Measurements from ENCODE around the gene ARHGAP31.
A peak's percentile ranks its signal among the peaks of the same experiment; 100 is the strongest.
"Not testable (repeated sequence)": the region's sequence is repeated elsewhere in the genome, so short reads cannot be mapped to it uniquely, and the experiment has no call there.

The ARHGAP31 gene, protein sequence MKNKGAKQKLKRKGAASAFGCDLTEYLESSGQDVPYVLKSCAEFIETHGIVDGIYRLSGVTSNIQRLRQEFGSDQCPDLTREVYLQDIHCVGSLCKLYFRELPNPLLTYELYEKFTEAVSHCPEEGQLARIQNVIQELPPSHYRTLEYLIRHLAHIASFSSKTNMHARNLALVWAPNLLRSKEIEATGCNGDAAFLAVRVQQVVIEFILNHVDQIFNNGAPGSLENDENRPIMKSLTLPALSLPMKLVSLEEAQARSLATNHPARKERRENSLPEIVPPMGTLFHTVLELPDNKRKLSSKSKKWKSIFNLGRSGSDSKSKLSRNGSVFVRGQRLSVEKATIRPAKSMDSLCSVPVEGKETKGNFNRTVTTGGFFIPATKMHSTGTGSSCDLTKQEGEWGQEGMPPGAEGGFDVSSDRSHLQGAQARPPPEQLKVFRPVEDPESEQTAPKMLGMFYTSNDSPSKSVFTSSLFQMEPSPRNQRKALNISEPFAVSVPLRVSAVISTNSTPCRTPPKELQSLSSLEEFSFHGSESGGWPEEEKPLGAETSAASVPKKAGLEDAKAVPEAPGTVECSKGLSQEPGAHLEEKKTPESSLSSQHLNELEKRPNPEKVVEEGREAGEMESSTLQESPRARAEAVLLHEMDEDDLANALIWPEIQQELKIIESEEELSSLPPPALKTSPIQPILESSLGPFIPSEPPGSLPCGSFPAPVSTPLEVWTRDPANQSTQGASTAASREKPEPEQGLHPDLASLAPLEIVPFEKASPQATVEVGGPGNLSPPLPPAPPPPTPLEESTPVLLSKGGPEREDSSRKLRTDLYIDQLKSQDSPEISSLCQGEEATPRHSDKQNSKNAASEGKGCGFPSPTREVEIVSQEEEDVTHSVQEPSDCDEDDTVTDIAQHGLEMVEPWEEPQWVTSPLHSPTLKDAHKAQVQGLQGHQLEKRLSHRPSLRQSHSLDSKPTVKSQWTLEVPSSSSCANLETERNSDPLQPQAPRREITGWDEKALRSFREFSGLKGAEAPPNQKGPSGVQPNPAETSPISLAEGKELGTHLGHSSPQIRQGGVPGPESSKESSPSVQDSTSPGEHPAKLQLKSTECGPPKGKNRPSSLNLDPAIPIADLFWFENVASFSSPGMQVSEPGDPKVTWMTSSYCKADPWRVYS (N-terminal part only)

DNA sequence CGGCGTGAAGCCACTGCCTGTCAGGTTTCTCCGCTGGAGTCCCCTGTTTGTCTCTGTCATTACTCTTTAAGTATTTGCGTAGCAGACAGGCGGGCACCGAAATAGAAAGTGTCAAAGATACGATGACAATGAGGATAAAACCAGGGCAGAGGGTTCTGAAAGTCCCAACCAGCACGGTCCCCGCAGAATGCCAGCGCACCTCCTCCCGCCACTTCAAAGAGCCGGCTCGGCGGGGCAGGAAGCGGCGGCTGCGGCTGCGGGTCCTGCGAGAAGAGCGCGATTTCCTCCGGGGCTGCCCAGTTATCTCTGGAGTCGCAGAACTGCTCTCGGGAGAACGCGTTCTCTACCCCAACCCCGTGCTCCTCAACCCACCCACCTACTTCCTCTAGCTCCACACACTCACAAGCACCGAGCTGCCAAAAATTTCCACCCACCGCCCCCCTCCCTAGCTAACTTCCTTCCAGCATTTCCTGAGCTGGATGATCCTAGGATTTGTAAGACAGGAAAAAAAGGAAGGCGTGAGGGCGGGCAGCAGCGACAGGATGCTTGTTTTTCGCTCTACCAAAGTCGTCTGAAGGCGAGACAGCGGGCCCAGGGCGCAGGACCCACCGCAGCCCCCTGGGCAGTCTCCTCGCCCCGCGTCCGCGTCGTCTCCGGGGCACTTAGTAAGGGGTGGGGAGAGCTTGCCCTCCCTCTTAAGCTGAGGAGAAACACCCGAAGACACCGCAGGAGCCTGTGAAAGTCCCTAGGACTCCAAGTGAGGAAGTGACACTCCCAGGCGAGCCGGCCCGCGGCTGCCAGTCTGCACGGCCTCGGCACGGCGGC is at the start of gene ARHGAP31:
Gene ARHGAP31 (plus strand): TSS at position 513 of the 825 bp plus-strand sequence. CDS start 522 bp downstream, outside the sequence.
- peak; percentile 89 for DNase-seq

DNA sequence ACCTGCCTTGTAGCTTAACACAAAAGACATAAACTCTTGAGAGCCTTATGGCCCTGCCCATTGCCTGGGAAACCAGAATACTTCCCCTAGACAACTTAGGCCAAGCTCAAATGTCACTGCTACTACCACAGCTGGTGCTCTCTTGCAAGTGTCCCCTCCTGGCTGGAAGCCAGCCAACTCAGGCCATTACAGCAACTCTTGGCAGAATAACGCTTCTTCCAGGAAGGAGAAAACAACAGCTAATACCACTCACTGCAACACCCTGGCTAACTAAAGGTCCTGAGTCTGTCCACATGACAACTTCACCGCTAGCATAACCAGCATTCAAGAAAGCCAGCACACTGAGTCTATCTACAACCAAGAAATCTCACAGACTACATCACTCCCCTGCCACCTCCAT is 48.4 kb upstream of the ARHGAP31 start:
- DNase-seq, result no peak

DNA sequence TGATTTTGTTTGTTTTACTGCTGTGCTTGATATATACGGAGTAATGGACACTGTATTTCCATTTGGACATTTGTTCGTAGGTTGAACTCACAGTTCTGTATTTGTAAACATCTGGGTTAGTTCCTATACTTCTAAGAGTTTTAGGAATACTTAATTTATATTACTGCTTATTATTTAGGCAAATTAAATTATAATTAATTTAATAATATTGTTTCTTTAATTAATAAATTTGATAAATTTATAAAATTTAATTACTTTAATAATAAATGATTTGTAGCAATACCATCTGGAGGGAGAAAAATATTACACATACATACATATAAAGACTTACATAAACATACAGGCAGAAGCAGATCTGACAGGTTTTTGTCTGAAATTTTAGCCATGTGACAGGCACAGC is 39.0 kb upstream of the ARHGAP31 start:
- no peak for DNase-seq

DNA sequence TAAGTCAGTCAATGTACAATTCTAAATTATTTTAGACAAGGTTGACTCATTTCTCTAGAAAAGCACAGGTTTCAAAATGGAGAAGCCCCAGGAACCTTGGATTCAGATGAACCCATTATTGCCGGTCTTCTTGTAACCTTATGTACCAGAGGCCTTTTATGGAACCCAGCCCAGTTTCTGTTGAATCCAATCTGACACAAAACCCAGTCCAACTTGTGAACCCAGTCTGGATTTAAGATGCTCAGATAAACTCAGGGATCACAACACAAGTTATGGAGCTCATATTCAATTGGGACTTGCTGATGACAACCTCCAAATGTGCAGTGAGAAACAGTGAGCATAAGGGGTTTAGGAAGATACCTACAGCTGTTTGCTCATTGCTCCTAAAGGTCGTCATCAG is 37.1 kb upstream of the ARHGAP31 start:
- no peak for DNase-seq

DNA sequence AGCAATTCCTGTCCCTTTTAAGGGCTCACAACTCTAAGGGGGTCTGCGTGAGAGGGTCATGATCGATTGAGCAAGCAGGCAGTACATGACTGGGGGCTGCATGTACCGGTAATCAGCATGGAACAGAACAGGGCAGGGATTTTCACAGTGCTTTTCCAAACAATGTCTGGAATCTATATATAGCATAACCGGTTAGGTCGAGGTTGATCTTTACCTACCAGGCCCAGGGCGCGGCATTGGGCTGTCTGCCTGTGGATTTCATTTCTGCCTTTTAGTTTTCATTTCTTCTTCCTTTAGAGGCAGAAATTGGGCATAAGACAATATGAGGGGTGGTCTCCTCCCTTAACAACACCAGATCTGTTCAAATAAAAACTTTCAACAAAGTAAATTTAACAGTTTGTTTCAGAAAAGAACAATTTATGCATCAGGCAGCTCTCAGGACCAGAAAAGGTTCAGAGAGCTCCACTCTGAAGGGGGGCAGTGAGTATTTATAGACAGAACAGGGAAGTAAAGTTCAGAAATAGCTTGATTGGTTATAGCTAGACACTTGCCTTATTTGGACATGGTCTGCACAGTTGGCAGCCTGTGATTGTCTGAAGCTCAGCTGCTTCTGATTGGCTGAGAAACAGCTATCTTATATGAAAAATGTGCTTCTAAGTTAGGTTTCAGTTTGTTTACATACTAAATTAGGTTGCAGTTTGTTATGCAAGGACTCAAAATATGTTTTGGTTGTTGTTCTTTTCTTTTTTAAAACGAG is 36.4 kb upstream of the ARHGAP31 start:
- peak; percentile 19 for DNase-seq

DNA sequence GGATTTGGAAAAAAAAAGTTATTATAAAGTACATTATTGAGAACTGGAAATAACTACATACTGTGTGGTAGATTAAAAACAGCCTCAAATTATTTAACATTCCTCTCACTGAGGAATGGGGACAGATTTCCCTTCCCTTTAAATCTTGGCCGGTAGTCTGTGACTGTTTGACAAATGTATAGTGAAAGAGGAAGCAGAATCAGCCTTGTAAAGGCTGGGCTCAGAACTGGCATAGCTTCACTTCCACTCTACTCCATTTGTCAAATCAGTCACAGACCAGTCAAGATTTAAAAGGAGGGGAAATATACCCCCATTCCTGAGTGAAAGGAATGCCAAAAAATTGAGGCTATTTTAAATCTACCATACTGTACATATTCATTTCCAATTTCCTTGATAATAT is 35.3 kb upstream of the ARHGAP31 start:
- DNase-seq, result peak; percentile 71

DNA sequence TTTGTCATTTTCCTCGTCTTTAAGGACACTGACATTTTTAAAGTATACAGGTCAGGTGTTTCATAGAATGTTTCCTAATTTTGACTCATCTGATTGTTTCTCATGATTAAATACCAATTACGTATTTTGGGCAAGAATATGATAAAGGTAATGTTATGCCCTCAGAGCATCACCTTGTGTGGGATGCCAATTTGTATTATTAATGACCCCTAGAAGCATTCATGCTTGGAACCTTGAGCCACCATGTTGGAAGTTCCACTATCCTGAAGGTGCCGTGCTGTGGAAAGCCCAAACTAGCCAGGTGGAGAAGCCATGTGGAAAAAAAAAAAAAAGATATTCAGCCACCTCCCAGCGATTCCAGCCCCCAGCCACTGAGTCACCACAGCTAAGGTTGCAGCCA is 34.4 kb upstream of the ARHGAP31 start:
- no peak for DNase-seq

DNA sequence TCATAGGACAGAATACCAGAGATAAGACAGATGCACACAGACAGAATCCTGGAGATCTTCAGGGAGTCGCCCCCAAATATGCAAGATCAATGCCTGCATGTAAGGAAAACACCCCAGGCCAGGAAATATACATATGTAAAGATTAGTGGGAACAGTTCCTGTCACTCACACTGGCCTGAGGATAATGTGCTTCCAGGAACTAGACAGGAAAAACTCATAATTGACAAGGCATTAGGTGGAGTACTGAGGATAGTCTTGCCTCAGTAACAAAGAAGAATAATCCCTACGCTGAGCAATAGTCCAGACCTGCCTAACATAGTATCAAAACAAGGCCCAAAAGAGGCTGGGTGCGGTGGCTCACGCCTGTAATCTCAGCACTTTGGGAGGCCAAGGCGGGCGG is 33.1 kb upstream of the ARHGAP31 start:
- no peak for DNase-seq

DNA sequence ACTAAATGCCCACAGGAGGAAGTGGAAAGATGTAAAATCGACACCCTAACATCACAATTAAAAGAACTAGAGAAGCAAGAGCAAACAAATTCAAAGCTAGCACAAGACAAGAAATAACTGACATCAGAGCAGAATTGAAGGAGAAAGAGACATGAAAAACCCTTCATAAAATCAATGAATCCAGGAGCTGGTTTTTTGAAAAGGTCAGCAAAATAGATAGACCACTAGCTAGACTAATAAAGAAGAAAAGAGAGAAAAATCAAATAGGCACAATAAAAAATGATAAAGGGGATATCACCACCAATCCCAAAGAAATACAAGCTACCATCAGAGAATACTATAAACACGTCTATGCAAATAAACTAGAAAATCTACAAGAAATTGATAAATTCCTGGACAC is 24.0 kb upstream of the ARHGAP31 start:
- not testable (repeated sequence) for DNase-seq

DNA sequence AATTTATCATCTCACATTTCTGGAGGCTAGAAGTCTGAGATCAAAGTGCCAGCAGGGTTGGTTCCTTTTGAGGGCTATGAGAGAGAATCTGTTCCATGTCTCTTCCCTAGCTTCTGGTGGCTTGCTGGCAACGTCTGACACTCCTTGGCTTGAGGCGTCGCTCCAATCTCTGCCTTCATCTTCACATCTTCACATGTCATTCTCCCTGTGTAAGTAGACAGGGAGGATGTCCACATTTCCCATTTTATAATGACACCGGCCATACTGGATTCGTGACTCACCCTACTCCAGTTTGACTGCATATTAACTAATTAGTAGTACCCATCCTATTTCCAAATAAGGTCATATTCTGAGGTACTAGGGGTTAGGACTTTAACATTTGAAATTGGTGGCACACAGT is 17.5 kb upstream of the ARHGAP31 start:
- peak; percentile 32 for DNase-seq

DNA sequence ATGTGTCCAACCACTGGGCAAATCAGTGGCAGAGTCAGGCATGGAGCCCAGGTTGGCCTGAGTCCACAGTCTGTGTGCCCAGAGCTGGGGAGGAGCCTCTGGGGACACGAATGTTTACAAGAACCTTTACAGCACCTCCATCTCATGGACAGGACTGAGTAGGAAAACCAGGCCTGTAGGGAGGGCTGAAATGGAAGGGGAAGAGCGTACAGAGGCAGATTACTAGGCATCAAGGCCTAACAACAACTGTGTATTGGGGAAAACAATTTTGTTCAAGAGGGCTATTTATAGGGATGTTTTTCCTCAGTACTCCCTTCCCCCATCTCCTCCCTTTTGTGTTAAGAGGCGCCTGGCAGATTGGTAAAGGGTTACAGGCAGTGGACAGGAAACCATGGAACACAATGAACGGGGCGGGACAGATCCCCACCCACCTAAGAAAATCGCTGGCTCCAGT is 15.1 kb upstream of the ARHGAP31 start:
- DNase-seq, result no peak

DNA sequence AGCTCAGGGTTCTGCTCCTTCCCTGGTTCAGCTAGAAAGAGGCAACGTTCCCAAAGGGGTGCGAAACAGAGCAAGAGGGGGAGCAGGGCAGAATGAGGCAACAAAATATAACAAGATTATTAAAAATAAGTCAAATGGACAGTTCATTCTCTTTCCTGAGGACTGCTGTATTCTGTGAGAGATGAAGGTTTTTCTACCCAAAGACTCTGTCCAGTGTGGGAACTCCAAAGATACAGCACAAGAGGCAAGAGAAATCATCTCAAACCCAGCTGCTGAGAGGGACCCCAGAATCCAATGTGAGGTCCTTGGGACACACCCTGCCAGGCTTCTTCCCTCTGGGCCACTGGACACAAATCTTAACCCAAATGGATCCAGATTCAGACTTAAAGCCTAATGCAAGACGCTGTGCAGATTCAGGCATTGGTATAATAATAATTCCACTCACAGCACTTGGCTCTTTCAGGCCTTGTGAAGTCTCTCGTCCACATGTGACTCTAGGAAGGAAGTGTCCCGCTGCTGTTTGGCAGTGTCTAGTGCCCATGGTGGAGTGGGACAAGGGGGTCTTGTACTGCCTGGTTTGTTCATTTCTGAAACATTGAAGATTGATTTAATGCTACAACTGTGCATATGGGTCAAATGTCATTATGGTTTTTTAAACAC is 14.5 kb upstream of the ARHGAP31 start:
- no peak for DNase-seq

DNA sequence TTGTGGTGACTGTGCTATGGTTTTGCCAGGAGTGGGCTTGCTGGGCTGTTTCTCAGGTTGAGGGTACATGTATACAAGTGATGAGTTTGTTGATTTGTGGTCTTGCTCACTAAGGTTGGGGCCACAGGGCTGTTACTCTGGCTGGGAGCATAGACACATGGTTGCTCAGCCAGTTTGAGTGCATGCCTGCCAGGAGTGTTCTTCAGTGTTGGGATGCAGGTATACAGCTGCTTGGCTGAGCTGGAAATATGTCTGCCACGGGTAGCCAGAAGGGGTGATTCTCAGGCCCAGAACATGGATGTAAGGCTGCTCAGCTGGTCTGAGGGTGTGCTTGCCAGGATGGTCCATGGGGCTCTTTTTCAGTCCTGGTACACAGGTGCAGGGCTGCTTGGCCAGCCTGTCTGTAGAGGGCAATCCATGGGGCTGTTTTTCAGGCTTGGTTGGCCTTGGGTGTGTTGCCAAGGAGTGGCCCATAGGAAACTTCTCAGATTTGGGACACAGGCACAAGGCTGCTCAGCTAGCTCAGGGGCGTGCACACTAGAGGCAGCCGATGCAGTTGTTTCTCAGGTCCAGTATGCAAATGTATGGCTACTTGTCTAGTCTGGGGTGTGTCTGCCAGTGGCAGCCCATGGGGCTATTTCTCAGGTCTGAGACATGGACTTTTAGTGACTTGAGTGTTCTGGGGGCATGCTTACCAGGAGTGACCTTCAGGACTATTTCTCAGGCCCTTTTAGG is 5.3 kb upstream of the ARHGAP31 start:
- no peak for DNase-seq

DNA sequence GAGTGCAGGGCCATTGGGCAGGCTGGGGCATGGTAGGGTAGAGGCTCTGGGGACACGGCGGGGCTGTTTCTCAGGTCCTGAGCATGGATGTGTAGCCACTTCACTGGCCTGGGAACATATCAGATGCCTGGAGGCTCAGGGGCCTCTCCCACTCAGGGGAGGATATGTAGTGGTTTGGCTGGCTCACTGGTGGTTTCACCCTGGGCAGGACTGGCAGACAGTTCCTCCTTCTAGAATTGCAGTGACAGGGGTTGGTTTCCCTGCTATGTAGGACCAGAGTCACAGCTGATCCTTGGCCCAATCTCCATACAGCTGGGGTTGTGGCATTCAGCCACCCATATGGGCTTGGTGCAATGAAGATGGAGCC is 4.8 kb upstream of the ARHGAP31 start:
- peak; percentile 71 for DNase-seq

DNA sequence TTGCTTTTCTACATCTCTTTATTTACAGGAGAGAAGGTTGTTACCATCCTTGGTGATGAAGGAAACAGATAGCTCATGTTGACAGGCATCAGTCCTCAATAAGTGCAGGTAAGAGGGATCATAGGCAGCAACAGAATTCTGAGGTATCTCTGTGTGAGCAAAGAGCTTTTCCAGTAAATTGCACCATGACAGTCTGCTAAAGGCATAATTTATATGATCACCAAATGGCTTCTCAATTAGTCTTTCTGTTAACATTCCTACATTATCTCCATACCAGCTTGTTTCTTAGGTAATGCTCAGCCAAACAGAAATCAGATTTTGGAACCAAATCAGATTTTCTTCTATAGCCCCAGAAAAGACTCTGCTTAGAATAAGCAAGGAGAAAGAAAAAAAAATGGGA is 3.6 kb upstream of the ARHGAP31 start:
- DNase-seq, result no peak

DNA sequence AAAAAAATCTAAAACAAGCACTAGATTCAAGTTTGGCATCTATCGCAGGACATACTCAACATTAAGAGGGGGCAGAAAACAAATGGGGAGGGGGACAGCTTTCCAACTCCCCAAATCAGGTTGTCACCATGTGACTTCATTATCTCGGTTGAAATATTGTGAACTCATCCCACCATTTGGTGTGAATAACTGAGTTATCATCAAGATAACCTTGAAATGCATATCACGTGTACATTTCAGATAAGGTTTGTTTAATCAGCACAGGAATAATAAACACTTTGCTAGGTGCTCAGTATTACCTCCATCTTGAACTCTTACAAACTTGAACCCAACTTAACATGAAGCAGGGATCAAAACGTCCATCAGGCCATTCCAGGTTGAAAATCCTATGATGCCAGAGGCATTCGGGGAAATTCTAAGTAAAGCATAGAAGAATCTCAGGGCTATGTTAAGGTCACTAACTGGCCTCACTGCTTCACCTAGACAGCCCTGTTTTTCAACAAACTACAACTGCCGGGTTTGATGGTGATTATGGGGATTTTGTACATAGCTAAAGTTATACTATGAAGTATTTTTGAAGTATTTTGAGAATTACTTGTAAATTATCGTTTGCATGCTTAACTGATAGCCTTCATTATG is 3.0 kb upstream of the ARHGAP31 start:
- DNase-seq, result no peak

DNA sequence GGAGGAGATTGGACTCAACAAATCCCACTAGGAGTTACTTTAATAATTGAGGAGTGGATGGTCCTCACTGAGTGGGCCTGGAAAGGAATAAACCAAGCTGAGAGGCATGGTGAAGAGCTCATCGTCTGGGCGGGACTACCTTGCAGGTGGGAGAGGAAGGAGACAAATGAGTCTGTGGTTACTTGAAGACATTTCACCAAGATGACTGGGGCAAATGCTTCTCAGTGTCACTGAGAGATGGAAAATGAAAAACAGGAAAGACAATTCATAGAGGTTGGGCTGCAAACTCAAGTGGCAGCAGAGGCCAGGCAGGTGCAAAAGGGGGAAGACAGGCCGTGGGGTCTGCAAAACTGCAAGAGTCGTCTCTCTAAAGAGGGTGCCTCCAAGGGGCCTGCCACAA is 1.5 kb upstream of the ARHGAP31 start:
- DNase-seq, result no peak

DNA sequence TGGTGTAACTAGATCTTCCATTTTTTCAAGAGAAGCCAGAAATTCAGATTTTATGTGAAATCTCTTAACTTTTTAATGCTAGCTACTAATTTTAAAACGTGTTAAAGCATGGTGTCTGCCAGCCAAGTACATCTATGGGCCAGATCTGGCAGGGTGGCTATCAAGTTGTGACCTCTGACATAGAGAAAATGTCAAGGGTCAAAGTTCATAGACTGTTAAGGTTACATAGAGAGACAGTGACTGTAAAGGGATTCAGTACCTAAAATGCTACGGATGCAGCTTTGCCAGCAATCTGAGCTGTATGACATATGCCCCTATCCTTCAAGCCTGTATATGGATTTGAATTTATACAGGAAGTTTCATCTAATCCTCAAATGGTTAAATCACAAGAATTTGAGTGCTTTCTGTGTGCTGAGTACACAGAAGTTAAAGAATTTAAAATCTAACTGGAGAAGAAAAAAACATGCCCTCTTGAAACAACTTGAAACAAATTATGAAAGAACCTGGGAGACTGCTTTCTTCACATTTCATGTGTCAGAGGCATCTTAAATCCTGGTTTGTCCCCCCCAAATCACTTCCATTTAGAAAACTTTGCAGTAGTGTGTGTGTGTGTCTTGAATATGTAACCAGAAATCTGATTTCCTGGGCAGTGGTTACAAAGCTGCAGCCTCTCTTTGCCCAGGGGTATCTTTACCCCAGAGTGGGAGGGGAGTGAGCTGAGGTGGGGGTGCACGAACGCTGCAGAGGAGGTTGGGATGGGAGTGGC is 895 bp upstream of the ARHGAP31 start:
- no peak for DNase-seq

Measured in inflammatory macrophage treated with lipopolysaccharide for 4 hours (primary cell).